Osteocyte (in vitro differentiated cells): Measurements from ENCODE around the gene SMOC2. TPM values are rescaled to one million over a fixed set of nuclear protein-coding genes. Genes with fewer than 3 reads are reported as not detected.
"Not testable (repeated sequence)": the region's sequence is repeated elsewhere in the genome, so short reads cannot be mapped to it uniquely, and the experiment has no call there.

Experiments used
- DNase-seq: peaks from one replicate; pipeline ENCODE4 v3.0.0; 2021; ENCODE audit warnings: mixed read lengths; ENCODE audit not compliant: unreplicated experiment; ENCODE audit errors: extremely low spot score
- H3K27ac Mint-ChIP-seq: one replicate; pipeline ENCODE4 v1.8.0; 2021; ENCODE audit warnings: mild to moderate bottlenecking, mixed read lengths; ENCODE audit not compliant: unreplicated experiment
- H3K27me3 Mint-ChIP-seq: one replicate; pipeline ENCODE4 v1.8.0; 2021; ENCODE audit warnings: mixed read lengths; ENCODE audit not compliant: unreplicated experiment
- H3K36me3 Mint-ChIP-seq: one replicate; pipeline ENCODE4 v1.8.0; 2021; ENCODE audit warnings: mixed read lengths; ENCODE audit not compliant: unreplicated experiment
- H3K4me1 Mint-ChIP-seq: one replicate; pipeline ENCODE4 v1.8.0; 2021; ENCODE audit warnings: mixed read lengths; ENCODE audit not compliant: unreplicated experiment
- H3K4me3 Mint-ChIP-seq: one replicate; pipeline ENCODE4 v1.8.0; 2021; ENCODE audit warnings: mild to moderate bottlenecking, moderate library complexity, mixed read lengths; ENCODE audit not compliant: unreplicated experiment
- H3K9me3 Mint-ChIP-seq: one replicate; pipeline ENCODE4 v1.8.0; 2021; ENCODE audit warnings: mixed read lengths; ENCODE audit not compliant: unreplicated experiment
- total RNA-seq: library from RNA; stranded (reverse); gene quantifications from 2 replicates; pipeline ENCODE4 v1.2.1, GENCODE V29; 2021
- TF ChIP-seq, protein P1 (sequence below): fragments of 200-600 bp; sonication (generic); IDR thresholded peaks from 2 replicates; pipeline ENCODE4 v1.5.0; 2021; ENCODE audit warnings: antibody characterized with exemption, mild to moderate bottlenecking, moderate library complexity

Gene SMOC2
- total RNA-seq, 1 donor from 2014 or later = 11.6 TPM

GRCh38 chr6:168562576-168563151 is 121.7 kb downstream of the SMOC2 start:
- Mint-ChIP-seq H3K27me3 (peaks cover 2% of the 10 kb centered on the region), H3K4me3 (no peak overlapping the region), H3K27ac (no peak overlapping the region), H3K9me3 (peaks cover 7% of the 10 kb centered on the region), H3K4me1 (no peaks in the 10 kb centered on the region), H3K36me3 (no peaks in the 10 kb centered on the region)
- DNase-seq = peak; percentile 73
- TF ChIP-seq, protein P1, sequence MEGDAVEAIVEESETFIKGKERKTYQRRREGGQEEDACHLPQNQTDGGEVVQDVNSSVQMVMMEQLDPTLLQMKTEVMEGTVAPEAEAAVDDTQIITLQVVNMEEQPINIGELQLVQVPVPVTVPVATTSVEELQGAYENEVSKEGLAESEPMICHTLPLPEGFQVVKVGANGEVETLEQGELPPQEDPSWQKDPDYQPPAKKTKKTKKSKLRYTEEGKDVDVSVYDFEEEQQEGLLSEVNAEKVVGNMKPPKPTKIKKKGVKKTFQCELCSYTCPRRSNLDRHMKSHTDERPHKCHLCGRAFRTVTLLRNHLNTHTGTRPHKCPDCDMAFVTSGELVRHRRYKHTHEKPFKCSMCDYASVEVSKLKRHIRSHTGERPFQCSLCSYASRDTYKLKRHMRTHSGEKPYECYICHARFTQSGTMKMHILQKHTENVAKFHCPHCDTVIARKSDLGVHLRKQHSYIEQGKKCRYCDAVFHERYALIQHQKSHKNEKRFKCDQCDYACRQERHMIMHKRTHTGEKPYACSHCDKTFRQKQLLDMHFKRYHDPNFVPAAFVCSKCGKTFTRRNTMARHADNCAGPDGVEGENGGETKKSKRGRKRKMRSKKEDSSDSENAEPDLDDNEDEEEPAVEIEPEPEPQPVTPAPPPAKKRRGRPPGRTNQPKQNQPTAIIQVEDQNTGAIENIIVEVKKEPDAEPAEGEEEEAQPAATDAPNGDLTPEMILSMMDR = no peak

GRCh38 chr6:168563656-168564055 is 122.7 kb downstream of the SMOC2 start:
- DNase-seq = no peak
- Mint-ChIP-seq H3K4me1 (no peaks in the 10 kb centered on the region), H3K4me3 (no peak overlapping the region), H3K27me3 (peaks cover 2% of the 10 kb centered on the region), H3K9me3 (peaks cover 7% of the 10 kb centered on the region), H3K36me3 (no peaks in the 10 kb centered on the region), H3K27ac (no peak overlapping the region)
- TF ChIP-seq, protein P1 = no peak

DNA sequence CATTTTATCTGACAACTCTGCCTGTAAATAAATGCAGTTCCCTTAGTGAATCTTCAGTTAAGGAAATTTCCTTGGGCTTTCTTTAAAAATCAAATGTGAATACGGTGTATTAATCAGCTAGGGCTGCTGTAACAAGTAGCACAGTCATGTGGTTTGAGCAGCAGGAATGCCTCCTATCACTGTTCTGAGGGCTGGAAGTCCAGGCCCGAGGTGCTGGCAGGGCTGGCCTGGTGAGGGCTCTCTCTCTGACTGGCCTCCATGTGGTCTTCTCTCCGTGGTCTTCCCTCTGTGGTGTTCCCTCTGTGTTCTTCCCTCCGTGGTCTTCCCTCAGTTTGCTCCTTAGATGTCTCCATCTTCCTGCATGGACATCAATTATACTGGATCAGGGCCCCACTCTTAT is 124.1 kb downstream of the SMOC2 start:
- H3K36me3 Mint-ChIP-seq = no peaks in the 10 kb centered on the region
- peaks cover 2% of the 10 kb centered on the region for H3K27me3 Mint-ChIP-seq
- H3K4me1 Mint-ChIP-seq = no peaks in the 10 kb centered on the region
- no peak for DNase-seq
- H3K27ac Mint-ChIP-seq = no peak overlapping the region
- TF ChIP-seq, protein P1 = no peak
- H3K4me3 Mint-ChIP-seq = no peak overlapping the region
- H3K9me3 Mint-ChIP-seq = peaks cover 7% of the 10 kb centered on the region

GRCh38 chr6:168570211-168570610 is 129.2 kb downstream of the SMOC2 start:
- H3K4me3 Mint-ChIP-seq = no peak overlapping the region
- no peak overlapping the region for H3K27ac Mint-ChIP-seq
- peaks cover 3% of the 10 kb centered on the region for H3K9me3 Mint-ChIP-seq
- H3K27me3 Mint-ChIP-seq = peaks cover 2% of the 10 kb centered on the region
- DNase-seq = no peak
- no peaks in the 10 kb centered on the region for H3K4me1 Mint-ChIP-seq
- H3K36me3 Mint-ChIP-seq = no peaks in the 10 kb centered on the region
- TF ChIP-seq, protein P1 = no peak

- no peaks in the 10 kb centered on the region for H3K27me3 Mint-ChIP-seq
- H3K36me3 Mint-ChIP-seq = no peaks in the 10 kb centered on the region
- no peak overlapping the region for H3K27ac Mint-ChIP-seq
- H3K4me3 Mint-ChIP-seq = no peak overlapping the region
- no peaks in the 10 kb centered on the region for H3K9me3 Mint-ChIP-seq
- DNase-seq = no peak
- no peaks in the 10 kb centered on the region for H3K4me1 Mint-ChIP-seq
- TF ChIP-seq, protein P1 = no peak
These were observed 130.3 kb downstream of the SMOC2 start for GRCh38 chr6:168571268-168571667.

- DNase-seq = peak; percentile 80
- not testable (repeated sequence) for H3K36me3 Mint-ChIP-seq, H3K27me3 Mint-ChIP-seq, H3K4me1 Mint-ChIP-seq, H3K4me3 Mint-ChIP-seq, H3K27ac Mint-ChIP-seq, H3K9me3 Mint-ChIP-seq
These were observed 132.4 kb downstream of the SMOC2 start for GRCh38 chr6:168573276-168573835.
